ENCODE results near the gene PHF21B.

Gene PHF21B

GRCh38 chr22:44834065-44834464 lies 175.7 kb downstream of the PHF21B start:
- DNase-seq = no peak

DNA sequence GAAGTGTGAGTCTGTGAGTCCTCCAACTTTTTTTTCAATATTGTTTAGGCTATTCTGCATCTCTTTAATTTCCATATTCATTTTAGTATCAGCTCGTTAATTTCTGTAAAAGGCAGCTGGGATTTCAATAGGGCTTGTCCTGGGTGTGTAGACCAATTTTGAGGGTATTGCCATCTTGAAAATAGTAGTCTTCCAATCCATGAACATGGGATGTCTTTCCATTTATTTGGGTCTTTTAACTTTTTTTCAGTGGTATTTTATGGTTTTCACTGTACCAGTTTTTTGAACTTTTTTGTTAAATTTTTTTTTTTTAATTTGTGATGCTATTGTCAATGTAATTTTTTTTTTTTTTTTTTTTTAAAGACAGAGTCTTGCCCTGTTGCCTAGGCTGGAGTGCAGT lies 177.9 kb downstream of the PHF21B start:
- DNase-seq = no peak
